SK-N-SH treated with all-trans-retinoic acid at 6 μM for 48 hours (cell line): ENCODE results near the gene KRT17.
"Not testable (repeated sequence)": the region's sequence is repeated elsewhere in the genome, so short reads cannot be mapped to it uniquely, and the experiment has no call there.

Source experiments
- ATAC-seq: fragments of 200-7000 bp; cut with Tn5 transposase; 3 replicates; pipeline ENCODE4 v1.9.1; 2020; ENCODE audit warnings: mild to moderate bottlenecking, moderate library complexity
- ARNTL ChIP-seq: fragments of 450-650 bp; formaldehyde crosslinking; IDR thresholded peaks from 2 replicates; pipeline ENCODE4 v1.5.0; 2020; ENCODE audit warnings: low read depth, mild to moderate bottlenecking, moderate library complexity, borderline replicate concordance
- BACH2 ChIP-seq: fragments of 250-450 bp; sonication (Bioruptor Pico); IDR thresholded peaks from 2 replicates; pipeline ENCODE4 v1.9.0; 2021; ENCODE audit warnings: mild to moderate bottlenecking, borderline replicate concordance
- CSDC2 ChIP-seq: fragments of 250-450 bp; sonication (Bioruptor Pico); IDR thresholded peaks from 2 replicates; pipeline ENCODE4 v1.5.0; 2020; ENCODE audit warnings: mild to moderate bottlenecking, moderate library complexity
- ESRRG ChIP-seq: fragments of 250-450 bp; sonication (Bioruptor Pico); IDR thresholded peaks from 2 replicates; pipeline ENCODE4 v1.6.1; 2021; ENCODE audit warnings: mild to moderate bottlenecking
- GLIS3 ChIP-seq: fragments of 250-450 bp; sonication (Bioruptor Pico); IDR thresholded peaks from 2 replicates; pipeline ENCODE4 v1.5.0; 2020; ENCODE audit warnings: mild to moderate bottlenecking, moderate library complexity
- ISL1 ChIP-seq: fragments of 250-450 bp; sonication (Bioruptor Pico); IDR thresholded peaks from 2 replicates; pipeline ENCODE4 v2.1.2; 2022; ENCODE audit warnings: mild to moderate bottlenecking, moderate library complexity
- PPARA ChIP-seq: fragments of 250-450 bp; sonication (Bioruptor Pico); IDR thresholded peaks from 2 replicates; pipeline ENCODE4 v1.5.0; 2020; ENCODE audit warnings: mild to moderate bottlenecking, borderline replicate concordance
- RARB ChIP-seq: fragments of 250-450 bp; sonication (Bioruptor Pico); IDR thresholded peaks from 2 replicates; pipeline ENCODE4 v1.8.0; 2021; ENCODE audit warnings: mild to moderate bottlenecking, moderate library complexity
- SNAI2 ChIP-seq: fragments of 250-450 bp; sonication (Bioruptor Pico); IDR thresholded peaks from 2 replicates; pipeline ENCODE4 v1.5.0; 2020; ENCODE audit warnings: mild to moderate bottlenecking, moderate library complexity
- TCF4 ChIP-seq: fragments of 250-450 bp; sonication (Bioruptor Pico); IDR thresholded peaks from 2 replicates; pipeline ENCODE4 v1.8.0; 2021; ENCODE audit warnings: mild to moderate bottlenecking, moderate library complexity, borderline replicate concordance
- TOX ChIP-seq: fragments of 250-450 bp; sonication (Bioruptor Pico); IDR thresholded peaks from 2 replicates; pipeline ENCODE4 v1.8.0; 2021; ENCODE audit warnings: mild to moderate bottlenecking, moderate library complexity, borderline replicate concordance
- ZFP3 ChIP-seq: fragments of 250-450 bp; sonication (Bioruptor Pico); IDR thresholded peaks from 2 replicates; pipeline ENCODE4 v1.5.0; 2020; ENCODE audit warnings: mild to moderate bottlenecking, moderate library complexity
- ZFP30 ChIP-seq: fragments of 450-650 bp; formaldehyde crosslinking; IDR thresholded peaks from 2 replicates; pipeline ENCODE4 v1.5.0; 2022; ENCODE audit warnings: mild to moderate bottlenecking, moderate library complexity
- ZNF565 ChIP-seq: fragments of 450-650 bp; formaldehyde crosslinking; conservative IDR thresholded peaks from 2 replicates; pipeline ENCODE4 v1.5.0; 2020; ENCODE audit warnings: low read depth, mild to moderate bottlenecking, moderate library complexity
- ZNF70 ChIP-seq: fragments of 450-650 bp; formaldehyde crosslinking; IDR thresholded peaks from 2 replicates; pipeline ENCODE4 v1.5.0; 2020; ENCODE audit warnings: mild to moderate bottlenecking, moderate library complexity
- ZNF8 ChIP-seq: fragments of 450-650 bp; formaldehyde crosslinking; IDR thresholded peaks from 2 replicates; pipeline ENCODE4 v1.5.0; 2020; ENCODE audit warnings: mild to moderate bottlenecking, moderate library complexity
- TF ChIP-seq, protein P1 (sequence below): fragments of 250-450 bp; sonication (Bioruptor Pico); IDR thresholded peaks from 2 replicates; pipeline ENCODE4 v1.5.1; 2021; ENCODE audit warnings: mild to moderate bottlenecking, moderate library complexity
- TF ChIP-seq, protein P2 (sequence below): fragments of 250-450 bp; sonication (Bioruptor Pico); IDR thresholded peaks from 2 replicates; pipeline ENCODE4 v1.8.0; 2020; ENCODE audit warnings: mild to moderate bottlenecking, moderate library complexity, borderline replicate concordance
- TF ChIP-seq, protein P3 (sequence below): fragments of 250-450 bp; sonication (Bioruptor Pico); IDR thresholded peaks from 2 replicates; pipeline ENCODE4 v1.5.0; 2020; ENCODE audit warnings: mild to moderate bottlenecking, moderate library complexity
- TF ChIP-seq, protein P4 (sequence below): fragments of 250-450 bp; sonication (Bioruptor Pico); IDR thresholded peaks from 2 replicates; pipeline ENCODE4 v1.8.0; 2021; ENCODE audit warnings: low read depth, mild to moderate bottlenecking, moderate library complexity, borderline replicate concordance

Gene KRT17

DNA sequence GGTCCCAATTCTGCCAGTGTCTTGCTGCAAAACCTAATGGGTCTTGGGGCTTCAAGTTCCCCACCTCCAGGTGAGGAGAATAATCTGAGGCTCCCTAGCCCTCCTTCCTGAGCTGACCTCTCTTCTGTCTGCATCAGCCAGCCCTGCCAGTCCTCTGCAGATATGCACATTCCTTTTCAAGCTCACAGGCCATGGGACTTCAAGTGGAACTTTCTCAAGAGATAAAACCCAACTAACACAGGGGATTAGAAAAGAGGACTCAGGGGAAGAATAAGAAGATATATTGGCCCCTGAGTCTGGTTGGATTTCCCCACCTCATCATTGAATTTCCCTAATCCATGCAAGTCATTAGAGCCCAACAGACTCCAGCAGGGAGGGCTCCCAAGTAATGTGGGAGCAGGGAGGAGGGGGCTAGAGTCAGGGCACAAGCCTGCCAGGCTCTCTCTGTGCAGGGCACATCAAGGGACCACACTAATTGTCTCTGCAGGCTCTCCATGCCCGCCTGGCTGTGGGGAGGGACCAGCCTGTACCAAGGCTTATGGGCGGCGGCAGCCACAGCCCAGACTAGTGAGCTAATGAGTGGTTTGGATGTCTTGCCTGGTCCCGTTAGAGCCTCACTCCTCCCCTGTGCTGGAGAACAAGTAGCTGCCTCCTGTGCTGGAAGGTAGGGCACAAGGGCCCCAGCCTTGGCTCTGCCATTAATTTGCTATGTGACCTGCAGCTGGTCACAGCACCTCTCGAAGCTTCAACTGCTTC lies 38.9 kb downstream of the KRT17 start:
- no peak for ATAC-seq
- TF ChIP-seq, protein P1, sequence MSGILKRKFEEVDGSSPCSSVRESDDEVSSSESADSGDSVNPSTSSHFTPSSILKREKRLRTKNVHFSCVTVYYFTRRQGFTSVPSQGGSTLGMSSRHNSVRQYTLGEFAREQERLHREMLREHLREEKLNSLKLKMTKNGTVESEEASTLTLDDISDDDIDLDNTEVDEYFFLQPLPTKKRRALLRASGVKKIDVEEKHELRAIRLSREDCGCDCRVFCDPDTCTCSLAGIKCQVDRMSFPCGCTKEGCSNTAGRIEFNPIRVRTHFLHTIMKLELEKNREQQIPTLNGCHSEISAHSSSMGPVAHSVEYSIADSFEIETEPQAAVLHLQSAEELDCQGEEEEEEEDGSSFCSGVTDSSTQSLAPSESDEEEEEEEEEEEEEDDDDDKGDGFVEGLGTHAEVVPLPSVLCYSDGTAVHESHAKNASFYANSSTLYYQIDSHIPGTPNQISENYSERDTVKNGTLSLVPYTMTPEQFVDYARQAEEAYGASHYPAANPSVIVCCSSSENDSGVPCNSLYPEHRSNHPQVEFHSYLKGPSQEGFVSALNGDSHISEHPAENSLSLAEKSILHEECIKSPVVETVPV (CRISPR knock-in tag) = no peak
- no peak for TF ChIP-seq PPARA
- TF ChIP-seq ZNF565 (CRISPR knock-in tag) = no peak
- no peak for TF ChIP-seq TCF4 (CRISPR knock-in tag)
- no peak for TF ChIP-seq ARNTL (CRISPR knock-in tag)
- TF ChIP-seq ISL1 (CRISPR knock-in tag) = no peak
- TF ChIP-seq ESRRG (CRISPR knock-in tag) = no peak
- TF ChIP-seq RARB (CRISPR knock-in tag) = no peak
- TF ChIP-seq ZNF8 (CRISPR knock-in tag) = no peak
- TF ChIP-seq SNAI2 (CRISPR knock-in tag) = no peak
- TF ChIP-seq ZFP30 = no peak
- TF ChIP-seq TOX (CRISPR knock-in tag) = no peak
- no peak for TF ChIP-seq BACH2
- TF ChIP-seq, protein P2, sequence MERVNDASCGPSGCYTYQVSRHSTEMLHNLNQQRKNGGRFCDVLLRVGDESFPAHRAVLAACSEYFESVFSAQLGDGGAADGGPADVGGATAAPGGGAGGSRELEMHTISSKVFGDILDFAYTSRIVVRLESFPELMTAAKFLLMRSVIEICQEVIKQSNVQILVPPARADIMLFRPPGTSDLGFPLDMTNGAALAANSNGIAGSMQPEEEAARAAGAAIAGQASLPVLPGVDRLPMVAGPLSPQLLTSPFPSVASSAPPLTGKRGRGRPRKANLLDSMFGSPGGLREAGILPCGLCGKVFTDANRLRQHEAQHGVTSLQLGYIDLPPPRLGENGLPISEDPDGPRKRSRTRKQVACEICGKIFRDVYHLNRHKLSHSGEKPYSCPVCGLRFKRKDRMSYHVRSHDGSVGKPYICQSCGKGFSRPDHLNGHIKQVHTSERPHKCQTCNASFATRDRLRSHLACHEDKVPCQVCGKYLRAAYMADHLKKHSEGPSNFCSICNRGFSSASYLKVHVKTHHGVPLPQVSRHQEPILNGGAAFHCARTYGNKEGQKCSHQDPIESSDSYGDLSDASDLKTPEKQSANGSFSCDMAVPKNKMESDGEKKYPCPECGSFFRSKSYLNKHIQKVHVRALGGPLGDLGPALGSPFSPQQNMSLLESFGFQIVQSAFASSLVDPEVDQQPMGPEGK (CRISPR knock-in tag) = no peak
- no peak for TF ChIP-seq GLIS3
- TF ChIP-seq, protein P3, sequence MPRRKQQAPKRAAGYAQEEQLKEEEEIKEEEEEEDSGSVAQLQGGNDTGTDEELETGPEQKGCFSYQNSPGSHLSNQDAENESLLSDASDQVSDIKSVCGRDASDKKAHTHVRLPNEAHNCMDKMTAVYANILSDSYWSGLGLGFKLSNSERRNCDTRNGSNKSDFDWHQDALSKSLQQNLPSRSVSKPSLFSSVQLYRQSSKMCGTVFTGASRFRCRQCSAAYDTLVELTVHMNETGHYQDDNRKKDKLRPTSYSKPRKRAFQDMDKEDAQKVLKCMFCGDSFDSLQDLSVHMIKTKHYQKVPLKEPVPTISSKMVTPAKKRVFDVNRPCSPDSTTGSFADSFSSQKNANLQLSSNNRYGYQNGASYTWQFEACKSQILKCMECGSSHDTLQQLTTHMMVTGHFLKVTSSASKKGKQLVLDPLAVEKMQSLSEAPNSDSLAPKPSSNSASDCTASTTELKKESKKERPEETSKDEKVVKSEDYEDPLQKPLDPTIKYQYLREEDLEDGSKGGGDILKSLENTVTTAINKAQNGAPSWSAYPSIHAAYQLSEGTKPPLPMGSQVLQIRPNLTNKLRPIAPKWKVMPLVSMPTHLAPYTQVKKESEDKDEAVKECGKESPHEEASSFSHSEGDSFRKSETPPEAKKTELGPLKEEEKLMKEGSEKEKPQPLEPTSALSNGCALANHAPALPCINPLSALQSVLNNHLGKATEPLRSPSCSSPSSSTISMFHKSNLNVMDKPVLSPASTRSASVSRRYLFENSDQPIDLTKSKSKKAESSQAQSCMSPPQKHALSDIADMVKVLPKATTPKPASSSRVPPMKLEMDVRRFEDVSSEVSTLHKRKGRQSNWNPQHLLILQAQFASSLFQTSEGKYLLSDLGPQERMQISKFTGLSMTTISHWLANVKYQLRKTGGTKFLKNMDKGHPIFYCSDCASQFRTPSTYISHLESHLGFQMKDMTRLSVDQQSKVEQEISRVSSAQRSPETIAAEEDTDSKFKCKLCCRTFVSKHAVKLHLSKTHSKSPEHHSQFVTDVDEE = no peak
- TF ChIP-seq CSDC2 (CRISPR knock-in tag) = no peak
- TF ChIP-seq, protein P4, sequence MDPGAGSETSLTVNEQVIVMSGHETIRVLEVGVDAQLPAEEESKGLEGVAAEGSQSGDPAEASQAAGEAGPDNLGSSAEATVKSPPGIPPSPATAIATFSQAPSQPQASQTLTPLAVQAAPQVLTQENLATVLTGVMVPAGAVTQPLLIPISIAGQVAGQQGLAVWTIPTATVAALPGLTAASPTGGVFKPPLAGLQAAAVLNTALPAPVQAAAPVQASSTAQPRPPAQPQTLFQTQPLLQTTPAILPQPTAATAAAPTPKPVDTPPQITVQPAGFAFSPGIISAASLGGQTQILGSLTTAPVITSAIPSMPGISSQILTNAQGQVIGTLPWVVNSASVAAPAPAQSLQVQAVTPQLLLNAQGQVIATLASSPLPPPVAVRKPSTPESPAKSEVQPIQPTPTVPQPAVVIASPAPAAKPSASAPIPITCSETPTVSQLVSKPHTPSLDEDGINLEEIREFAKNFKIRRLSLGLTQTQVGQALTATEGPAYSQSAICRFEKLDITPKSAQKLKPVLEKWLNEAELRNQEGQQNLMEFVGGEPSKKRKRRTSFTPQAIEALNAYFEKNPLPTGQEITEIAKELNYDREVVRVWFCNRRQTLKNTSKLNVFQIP (CRISPR knock-in tag) = no peak

DNA sequence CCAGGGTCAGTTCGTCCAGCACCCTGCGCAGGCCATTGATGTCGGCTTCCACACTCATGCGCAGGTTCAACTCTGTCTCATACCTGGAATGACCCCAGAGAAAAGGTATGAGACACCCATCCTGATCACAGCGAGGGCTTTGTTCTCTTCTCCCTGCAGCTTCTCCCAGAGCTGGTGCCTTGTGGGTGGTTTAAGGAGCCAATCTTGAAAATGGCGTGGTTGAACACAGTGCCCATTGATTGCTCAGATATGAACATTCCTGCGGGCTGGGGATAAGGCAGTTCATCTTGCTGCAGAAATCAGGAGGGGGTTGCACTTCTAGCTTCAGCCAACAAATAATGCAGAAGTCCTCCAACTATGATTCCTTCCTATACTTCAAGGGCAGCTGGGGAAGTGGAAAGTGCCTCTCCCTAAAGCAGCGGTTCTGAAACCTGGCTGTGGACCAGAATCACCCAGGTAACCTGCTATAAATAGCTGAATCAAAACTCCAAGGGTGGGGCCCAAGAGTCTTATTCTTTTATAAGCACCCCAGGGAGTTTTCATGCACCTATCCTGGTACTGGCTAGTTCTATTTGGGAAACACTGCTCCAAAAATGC lies 39.9 kb downstream of the KRT17 start:
- not testable (repeated sequence) for ATAC-seq

DNA sequence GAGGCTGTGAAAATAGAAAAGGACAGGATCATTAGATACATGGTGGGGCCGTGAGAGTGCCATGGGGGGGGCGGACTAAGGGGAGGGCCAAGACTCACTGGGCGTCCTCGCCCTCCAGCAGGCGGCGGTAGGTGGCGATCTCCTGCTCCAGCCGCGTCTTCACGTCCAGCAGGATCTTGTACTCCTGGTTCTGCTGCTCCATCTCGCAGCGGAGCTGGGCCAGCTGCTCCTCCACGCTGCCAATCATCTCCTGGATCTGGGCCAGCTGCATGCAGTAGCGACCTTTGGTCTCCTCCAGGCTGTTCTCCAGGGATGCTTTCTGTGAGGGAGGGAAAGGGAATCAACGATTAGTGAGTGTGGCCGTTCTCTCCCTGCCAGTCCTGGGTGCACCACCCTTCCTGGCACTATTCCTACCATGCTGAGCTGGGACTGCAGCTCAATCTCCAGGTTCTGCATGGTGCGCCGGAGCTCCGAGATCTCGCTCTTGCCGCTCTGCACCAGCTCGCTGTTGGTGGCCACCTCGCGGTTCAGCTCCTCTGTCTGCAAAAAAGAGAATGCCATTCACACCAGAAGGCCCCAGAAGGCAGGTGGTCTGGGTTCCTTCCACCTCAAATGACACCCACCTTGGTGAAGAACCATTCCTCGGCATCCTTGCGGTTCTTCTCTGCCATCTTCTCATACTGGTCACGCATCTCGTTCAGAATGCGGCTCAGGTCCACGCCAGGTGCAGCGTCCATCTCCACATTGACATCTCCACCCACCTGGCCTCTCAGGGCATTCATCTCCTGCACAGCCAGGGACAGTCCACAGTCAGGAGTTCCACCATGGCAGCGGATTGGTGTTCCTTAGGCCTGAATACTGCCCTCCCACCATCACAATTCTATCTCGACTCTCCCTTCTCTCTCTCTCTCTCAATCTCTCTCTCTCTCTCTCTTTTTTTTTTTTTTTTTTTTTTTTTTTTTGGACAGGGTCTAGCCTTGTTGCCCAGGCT lies 40.9 kb downstream of the KRT17 start:
- ATAC-seq = no peak
- TF ChIP-seq ZNF8 (CRISPR knock-in tag) = no peak
- TF ChIP-seq ISL1 (CRISPR knock-in tag) = no peak
- TF ChIP-seq, protein P3 = no peak
- TF ChIP-seq CSDC2 (CRISPR knock-in tag) = no peak
- TF ChIP-seq BACH2 = no peak
- TF ChIP-seq ZNF565 (CRISPR knock-in tag) = no peak
- no peak for TF ChIP-seq ZFP30
- TF ChIP-seq, protein P1 (CRISPR knock-in tag) = no peak
- TF ChIP-seq, protein P2 (CRISPR knock-in tag) = no peak
- TF ChIP-seq ARNTL (CRISPR knock-in tag) = no peak
- TF ChIP-seq ZFP3 (CRISPR knock-in tag) = no peak
- no peak for TF ChIP-seq ZNF70
